ENCODE results near the gene CRB3.

CRB3 gene

DNA sequence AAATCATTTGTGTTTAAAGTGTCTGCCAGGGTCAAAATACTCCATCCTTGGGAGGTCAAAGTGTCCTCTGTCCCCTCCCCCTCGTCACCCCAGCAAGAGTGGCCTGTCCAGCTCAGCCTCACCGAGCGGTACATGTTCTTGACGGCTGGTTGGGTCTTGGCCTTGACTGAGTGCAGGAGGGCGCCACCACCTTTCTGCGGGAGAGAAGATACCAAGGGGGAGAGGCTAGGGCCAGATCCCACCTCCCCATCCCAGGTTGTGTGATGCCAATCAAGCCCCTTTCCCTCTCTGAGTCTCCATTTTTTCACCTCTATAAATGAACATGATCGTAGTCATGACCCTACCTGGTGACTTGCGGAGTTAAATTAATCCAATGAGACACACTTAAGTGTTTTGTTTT, 6.1 kb downstream of the CRB3 start:
- no peak for DNase-seq

DNA sequence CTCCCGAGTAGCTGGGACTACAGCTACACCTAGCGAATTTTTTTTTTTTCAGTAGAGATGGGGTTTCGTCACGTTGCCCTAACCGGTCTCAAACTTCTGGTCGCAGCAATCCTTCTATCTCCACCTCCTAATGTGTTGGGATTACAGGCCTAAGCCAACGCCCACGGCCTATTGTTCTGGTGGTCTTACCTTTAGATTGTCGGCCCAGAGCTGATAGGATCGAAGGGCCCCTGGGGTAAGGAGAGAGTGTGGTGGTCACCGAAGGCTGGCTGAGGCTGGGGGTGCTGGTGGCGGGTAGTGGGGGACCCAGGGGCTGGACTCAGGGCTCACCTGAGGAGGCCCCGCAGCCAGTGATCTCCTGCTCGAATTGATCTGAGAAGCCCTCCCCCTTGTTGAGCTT, 7.0 kb downstream of the CRB3 start:
- DNase-seq = no peak

DNA sequence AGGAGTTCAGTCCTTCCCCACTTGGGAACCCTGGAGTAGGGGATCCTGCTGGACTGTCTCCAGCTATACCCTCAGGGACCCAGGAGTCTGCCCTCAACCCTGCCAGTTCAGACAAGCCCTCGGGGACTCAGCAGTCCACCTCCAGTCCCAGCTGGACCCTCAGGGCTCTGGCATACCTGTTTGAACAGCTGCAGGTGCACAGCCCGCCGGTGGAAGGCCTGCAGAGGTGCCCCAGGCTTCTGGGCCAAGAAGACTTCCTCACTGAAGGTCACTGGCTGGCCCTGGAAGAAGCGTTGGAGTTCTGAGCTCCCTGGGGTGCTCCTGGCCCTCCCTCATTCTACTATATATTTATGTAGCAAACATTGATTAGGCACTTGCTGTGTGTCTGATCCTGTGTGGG, 8.6 kb downstream of the CRB3 start:
- DNase-seq = no peak

DNA sequence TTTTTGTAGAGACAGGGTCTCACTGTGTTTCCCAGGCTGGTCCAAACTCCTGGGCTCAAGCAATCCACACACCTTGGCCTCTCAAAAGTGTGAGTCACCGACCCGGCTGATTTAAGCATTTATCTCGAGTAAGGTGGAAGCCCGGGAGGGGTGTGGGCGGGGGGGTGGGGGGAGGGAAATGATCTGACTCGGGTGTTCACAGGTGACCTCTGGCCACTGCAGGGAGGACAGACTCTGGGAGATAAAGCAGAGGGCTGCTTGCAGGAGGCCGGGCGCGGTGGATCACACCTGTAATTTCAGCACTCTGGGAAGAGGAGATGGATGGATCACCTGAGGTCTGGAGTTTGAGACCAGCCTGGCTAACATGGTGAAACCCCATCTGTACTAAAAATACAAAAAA, 9.6 kb downstream of the CRB3 start:
- no peak for DNase-seq

DNA sequence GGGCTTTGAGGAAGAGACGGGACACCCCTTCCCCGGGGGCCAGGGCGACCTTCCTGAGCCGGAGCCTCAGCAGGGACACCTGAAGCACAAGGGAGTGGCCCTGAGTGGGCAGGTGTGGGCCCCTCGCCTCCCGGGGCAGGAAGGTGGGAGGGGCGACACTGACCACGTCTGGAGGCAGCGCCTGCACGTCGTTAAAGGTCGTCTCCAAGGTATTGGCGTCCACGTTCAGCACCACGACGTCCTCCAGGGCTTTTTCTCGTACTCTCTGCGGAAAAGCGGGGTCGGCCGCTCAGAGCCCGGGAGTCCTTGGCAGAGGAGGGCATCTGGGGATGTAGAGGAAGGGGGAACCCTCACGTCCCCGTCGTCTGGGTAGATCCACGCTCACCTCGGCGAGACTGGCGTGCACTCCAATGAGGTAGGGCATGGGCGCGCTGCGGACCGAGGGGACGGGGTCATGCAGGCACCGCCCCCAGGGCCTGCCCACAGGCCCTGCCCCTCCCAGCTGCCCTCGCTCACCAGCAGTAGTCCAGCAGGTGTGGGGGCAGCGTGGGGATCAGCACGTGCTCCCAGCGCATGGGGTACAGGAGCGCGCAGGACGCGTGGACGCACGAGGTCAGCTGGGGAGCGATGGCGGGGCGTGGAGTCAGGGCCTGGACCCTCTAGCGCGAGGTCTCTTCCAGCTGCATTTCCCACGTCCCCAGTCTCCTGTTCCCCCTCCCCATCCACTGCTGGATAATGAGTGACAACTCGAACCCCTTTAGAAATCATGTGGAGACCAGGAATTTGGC, 11.4 kb downstream of the CRB3 start:
- DNase-seq = no peak

DNA sequence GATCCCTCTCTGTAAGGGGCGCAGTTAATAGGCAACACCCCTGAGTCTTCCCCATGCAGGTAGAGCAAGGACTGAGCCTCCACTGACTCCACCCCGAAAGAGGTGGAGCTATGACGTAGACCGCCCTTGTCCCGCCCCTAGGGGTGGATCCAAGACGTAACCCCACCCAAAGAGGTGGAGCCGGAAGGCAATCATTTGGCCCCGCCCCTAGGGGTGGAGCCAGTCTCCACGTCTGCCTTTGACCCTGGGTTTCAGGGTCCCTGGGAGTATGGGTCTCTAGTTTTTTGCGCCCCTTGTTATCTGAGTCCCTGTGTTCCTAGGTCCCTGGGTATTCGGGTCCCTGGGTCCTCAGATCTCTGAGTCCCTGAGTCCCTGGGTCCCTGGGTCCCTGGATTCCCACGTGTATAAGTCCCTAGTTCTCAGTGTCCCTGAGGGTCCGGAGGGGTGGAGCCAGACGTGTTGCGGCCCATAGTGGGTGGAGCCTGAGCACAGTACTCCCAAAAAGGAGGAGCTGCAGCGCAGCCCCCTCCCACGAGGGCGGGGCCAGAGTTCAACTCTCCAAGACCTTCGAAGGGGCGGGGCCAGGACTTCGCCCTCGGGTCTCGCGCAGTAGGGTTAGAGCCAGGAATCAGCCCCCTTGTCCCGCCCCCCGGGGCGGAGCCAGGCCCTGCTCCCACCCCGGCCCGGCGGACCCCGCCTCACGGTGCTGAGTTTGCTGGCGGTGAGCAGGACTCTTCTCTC, 12.3 kb downstream of the CRB3 start:
- DNase-seq = no peak

DNA sequence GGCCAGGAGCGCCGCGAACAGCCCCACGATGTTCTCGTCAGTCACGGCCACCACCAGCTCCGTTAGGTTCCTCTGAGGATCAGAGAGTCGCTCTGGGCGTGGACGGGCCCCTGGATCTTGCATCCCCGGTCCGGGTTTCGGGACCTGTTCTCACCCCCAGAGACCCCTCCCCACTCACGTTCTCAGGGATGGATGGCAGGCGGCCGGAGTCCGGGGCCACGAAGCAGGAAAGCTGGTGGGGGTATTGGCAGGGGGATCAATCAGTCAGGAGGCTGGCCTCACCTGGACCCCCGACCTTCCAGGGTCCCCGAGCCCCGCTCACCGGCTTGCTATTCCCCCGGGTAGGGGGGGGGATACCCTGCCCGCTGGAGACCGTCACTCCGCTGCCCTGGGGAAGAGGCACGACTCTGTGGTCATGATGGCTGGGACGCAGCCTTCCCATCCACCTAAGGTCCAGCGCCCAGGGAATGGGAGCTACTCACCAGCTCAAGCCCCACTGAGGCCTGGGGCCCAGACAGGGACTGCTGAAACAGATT, 12.9 kb downstream of the CRB3 start:
- DNase-seq = no peak

DNA sequence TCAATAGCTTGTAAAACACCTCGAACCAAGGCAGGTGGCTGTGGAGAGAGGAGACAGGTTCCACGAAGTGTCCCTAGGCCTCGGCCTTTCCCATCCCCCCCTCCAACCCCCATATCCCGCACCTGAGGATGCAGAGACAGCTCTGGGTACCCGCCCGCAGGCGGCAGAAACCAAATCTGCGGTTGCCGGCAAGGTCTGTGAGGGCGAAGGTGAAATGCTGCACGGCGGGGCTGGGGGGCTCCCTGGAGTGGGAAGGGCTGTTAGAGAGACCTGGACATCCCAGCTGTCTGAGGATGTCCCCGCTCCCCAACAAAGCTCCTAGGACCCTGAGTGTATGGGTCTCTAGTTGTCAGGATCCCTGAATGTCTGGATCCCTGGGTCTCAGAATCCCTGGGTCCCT, 14.7 kb downstream of the CRB3 start:
- DNase-seq = no peak

DNA sequence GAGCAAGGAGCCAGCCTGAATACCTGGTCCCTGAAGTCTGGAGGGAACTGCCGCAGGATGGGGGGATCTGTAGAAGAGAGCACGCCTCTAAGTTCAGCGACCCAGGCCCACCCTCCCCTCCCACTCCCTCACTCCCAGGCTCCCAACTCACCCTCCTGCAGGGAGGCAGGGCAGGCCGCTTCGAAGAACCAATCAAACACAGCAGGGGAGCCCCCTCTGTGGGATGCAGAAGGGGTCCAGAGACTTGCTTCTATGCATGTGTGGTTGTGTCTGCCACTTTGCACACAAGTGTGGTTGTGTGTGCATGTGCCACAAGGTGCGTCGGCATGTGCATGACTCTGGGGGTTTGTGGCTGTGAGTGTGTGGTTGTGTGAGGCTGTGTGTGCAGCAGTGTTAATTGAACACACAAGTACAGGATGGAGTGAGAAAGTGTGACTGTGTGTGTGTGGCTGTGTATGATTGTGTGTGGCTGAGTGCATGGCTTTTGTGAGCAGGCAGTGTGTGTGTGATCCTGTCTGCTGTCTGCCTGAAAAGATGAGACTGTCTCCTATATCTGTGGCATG, 15.8 kb downstream of the CRB3 start:
- DNase-seq = no peak

DNA sequence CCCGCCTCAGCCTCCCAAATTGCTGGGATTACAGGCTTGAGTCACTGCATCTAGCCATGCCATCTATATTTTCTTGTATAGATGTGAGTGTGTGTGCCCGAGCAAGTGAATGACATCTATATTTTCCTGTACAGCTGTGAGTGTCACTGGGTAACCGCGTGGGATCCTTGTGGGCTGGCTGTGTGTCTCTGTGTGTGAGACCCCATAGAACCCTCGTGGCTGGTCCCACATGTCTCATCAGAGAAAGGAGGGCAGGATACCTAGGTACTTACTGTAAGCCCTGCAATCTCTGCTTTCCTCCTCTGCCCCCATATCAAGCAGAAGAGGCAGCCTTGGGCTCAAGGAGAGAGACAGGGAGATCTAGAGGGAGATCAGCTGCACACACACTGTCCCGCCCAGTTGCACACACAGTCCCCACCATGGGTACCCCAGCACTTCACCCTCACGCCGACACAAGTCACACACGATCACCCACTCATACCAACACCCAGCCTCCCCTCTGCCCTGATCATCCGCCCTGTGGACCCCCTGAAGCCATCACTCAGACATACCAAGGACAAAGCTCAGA, 16.9 kb downstream of the CRB3 start:
- DNase-seq = no peak

DNA sequence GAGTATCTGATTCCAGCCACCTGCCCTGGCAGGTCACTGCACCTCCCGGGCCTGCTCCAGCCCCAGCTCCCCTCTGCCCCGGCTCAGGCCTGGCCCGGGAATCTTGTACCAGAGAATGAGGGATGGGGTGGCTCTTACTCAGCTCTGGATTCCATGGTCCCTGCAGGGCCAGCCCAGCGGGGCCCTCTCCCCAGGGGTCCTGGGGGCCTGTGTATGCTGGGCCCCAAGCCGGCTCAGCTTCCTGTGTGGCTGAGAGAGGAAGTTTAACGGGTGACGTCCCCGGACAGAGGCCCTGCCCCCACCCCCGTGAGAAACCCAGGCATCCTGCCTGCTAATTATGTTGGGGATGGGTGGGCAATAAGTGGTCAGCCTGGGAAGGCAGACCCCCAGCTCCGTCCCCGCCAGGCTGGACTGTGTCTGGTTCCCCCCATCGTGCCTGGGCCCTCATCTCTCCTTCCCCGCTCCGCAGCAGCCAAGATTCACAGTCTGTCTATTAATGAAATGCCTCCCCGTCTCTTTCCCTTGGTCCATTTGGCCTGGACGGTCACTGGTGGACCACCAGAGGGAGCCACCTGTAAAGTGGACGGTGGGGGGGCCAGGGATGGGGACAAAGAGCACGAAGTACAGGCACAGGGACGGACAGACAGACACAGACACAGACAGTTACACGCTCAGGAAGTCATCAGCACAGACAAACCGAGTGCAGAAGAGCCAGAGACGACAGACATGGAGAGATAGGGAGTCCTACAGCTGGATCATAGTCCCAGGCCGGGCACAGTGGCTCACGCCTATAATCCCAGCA, 17.7 kb downstream of the CRB3 start, which contains the start of gene DENND1C:
Gene DENND1C (minus strand): TSS at position 247 of the 802 bp plus-strand sequence. CDS start 92 bp downstream, at position 155.
- peak; percentile 22 to 64 for DNase-seq

DNA sequence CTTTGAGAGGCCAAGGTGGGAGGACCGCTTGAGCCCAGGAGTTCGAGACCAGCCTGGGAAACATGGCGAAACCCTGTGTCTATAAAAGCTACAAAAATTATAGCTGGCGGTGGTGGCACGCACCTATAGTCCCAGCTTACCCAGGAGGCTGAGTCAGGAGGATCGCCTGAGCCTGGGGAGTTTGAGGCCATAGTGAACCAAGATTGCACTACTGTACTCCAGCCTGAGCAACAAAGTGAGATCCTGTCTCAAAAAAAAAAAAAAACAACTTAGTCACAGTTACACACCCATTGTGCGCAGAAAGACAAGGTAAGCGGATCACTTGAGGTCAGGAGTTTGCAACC, 18.2 kb downstream of the CRB3 start:
- DNase-seq = no peak

DNA sequence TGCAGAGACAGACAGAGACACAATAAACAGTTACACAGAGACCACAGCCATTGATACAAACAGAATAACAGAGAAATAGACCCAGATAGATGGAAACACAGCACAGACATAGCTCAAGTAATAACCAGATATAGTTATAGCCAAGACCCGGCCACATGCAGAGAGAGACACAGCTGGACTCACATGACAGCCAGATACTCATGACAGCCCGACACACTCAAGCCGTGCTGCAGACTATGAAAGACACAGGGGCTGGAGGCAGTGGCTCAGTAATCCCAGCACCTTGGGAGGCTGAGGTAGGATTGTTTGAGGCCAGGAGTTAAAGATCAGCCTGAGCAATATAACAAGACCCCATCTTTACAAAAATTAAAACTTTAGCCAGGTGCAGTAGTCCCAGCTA, 19.2 kb downstream of the CRB3 start:
- DNase-seq = no peak

DNA sequence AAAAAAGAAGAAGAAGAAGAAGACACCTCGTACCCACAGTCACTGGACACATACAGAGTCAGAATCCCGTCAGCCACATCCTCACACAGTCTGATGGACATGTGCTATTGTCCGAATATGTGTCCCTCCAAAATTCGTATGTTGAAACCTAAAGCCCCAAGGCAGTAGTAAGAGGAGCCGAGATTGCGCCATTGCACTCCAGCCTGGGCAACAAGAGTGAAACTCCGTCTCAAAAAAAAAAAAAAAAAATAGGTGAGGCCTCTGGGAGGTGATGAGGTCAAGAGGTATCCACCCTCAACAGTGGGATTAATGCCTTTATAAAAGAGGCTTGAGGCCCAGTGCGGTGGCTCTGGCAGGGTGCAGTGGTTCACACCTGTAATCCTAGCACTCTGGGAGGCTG, 20.2 kb downstream of the CRB3 start:
- no peak for DNase-seq

DNA sequence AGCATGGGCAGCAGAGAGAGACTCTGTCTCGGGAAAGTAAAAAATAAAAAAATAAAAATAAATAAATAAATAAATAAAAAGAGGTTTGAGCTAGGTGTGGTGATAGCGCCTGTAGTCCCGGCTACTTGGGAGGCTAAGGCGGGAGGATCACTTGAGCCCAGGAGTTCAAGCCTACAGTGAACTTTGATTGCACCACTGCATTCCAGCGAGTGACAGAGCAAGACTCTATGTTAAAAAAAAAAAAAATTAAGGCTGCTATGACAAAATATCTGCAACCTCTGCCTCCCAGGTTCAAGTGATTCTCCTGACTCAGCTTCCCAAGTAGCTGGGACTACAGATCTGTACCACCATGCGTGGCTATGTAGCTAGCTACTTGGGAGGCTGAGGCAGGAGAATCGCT, 20.8 kb downstream of the CRB3 start:
- no peak for DNase-seq

DNA sequence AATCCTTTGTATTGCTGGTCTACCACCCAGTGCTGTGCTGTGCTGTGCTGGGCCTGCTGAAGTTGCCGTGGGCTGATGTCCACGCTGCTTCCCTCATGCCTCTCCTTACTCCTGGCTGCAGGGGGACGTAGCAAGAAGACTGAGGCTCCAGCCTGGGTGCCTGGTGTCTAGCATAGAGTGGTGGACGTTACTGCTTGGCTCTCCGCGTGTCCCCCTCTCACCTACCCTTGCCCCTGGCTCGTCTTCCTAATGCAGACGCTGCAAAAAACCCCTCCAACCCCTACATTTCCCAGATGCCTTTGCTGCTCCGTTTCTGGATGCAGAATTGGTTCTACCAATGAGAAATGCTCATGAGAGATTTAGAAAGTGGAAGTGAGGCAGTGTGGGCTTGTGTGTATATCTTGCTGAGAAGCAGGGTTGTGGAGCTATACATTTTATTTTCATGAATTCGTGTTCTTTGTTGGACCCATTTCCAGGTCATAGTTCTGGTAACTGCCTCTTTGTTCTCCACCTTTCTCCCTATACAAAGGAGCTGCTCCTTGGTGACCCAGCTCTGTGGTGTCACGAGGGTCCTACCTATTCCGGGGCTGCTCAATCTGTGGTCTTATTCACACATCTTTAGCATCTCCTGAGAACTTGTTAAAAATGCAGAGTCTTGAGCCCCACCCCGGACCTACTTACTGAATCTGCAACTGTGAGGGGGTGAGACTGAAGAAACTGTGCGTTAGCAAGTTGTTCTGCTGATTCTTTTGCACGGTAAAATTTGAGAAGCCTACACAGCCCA, 25.4 kb downstream of the CRB3 start:
- no peak for DNase-seq

DNA sequence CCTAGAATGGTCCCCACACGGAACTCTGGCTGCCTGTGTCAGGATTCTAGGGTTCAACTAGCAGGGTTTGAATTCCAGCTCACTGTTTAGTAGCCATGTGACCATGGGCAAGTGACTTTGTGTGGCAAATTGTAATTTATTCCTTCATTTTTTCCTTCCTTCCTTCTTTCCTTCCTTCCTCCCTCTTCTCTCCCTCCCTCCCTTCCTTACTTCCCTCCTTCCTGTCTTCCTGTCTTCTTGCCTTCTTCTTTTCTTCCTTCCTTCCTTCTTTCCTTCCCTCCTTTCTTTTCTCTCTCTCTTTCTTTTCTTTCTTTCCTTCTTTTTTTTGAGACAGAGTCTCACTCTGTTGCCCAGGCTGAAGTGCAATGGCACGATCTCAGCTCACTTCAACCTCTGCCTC, 26.1 kb downstream of the CRB3 start:
- no peak for DNase-seq

DNA sequence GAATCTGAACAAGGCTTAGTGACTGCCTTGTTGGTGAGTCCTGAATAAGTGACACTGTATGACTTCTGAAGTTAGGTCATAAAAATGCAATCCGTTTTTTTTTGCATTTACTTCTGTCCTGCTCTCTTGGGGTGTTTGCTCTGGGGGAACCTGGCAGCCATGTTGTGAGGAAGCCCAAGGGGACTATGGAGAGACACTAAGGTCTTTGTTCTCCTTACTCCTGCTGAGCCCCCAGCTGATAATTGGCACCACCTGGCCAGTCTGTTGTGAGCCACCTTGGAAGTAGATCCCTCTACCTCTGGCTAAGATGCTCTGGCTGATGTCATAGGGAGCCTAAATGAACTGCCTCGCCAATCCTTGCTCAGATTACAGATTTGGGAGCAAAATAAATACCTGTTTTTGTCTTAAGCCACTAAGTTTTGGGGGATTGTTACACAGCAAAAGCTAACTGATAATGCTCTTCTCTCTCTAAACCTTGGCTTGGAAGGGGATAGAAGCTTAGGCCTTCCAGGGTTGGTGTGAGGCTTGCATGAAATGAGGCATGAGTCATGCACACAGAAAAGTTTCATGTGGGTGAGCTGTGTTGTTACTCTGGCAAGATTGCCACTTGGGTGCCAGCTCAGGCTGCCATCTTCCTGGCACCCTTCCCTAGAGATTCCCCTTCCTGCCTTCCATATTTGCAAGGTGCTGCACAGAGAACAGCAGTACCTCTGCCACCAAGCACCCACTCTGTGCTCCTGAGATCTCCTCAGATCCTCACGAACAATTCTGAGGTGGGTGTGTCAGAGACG, 27.9 kb downstream of the CRB3 start:
- no peak for DNase-seq

DNA sequence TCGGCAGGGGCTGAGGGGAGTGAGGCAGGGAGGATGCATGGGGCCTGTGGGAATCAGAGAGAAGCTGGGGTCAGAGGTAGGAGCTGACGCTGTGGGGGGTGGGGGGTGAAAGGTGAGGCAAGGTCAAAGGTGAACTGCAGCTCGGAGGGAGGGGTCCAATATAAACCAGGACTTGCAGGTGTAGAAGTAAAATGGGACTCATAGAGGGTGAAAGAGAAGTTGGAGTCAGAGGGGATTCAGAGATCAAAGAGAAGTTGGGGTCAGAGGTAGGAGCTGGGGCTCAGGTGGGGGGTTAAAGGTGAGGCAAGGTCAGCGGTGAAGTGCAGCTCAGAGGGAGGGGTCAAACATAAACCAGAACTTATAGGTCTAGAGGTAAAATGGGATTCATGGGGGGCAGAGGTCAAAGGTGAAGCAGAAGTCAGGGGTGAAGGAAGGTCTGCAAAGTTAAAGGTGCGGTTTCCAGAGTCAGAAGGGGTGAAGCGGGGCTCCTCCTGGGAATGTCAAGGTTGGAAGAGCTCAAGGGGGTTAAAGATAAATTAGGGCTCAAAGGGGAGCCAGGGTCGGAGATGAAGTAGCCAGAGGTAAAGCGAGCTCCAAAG, 30.5 kb downstream of the CRB3 start:
- no peak for DNase-seq

DNA sequence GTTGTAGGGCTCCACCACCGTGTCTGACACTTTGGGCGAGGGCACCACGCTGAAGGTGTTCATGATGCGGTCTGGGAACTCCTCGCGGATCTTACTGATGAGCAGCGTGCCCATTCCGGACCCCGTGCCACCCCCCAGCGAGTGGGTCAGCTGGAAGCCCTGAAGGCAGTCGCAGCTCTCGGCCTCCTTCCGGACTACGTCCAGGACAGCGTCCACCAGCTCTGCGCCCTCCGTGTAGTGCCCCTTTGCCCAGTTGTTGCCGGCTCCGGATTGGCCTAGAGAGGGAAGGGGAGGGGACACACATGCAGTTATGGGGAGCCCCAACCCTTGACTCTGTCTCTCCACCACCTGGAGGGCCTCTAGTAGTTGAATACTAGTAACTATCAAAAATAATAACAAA, 31.9 kb downstream of the CRB3 start:
- DNase-seq = no peak
